Measurements from ENCODE around the gene HADHA. TPM values are rescaled to one million over a fixed set of nuclear protein-coding genes. Genes with fewer than 3 reads are reported as not detected.

The HADHA gene
- polyA plus RNA-seq (2012; rRNA removed), result 64.3 and 69.9 TPM in 2 replicates
- polyA plus RNA-seq (2012; cell fraction: cytosol; rRNA removed), result 70.6 and 71.0 TPM in 2 replicates
- polyA plus RNA-seq (2012; cell fraction: nucleus; rRNA removed), result 57.8 and 66.5 TPM in 2 replicates

DNA sequence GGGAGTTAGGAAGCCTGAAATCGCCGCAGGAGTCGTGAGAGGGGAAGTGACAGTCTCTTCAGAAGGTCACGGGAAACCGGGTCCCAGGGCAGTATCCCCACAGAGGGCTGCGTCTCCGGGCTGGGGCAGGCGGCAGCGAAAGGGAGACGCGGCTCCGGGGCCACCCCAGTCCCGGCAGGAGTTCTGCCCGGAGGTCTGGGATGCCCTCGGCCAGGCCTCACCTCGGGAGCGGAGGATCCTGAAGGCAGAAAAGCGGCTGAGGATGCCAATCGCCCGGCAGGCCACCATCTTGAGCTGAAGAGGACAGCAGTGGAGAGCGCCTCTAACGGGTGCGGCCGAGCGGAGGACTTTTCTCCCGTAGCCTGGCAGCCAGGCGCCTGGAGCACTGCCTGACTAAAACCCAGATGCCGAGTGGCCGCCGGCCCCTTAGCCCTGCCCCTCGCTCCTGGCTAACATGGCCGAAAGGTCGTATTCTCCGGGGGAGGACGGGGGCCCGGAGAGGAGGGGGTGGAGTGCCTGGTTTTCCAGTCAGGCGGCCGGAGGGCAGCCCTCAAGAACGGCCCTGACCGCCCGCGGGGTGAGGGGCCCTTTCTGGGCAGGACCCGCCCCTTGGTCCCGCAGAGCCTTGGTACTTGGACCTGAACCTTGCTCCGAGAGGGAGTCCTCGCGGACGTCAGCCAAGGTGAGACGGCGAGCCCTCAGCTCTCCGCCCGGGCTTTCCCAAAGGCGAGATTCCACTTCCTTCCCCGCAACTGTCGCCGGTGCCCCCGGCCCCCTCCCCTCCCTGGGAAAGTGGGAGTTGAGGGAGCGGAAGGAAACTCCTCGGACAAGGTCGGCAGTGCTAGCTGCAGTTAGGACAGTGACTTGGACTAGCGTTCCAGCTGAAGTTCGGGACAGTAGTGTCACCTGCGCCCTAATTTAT lies at the start of gene HADHA, which contains the start of gene HADHB:
TSS of gene HADHA (minus strand) at position 324 of the 922 bp plus-strand sequence. CDS start at position 288, 36 bp downstream.
TSS of gene HADHB (plus strand) at position 631 of the 922 bp plus-strand sequence. CDS start 9,316 bp downstream, outside the sequence.
- POLR2A ChIA-PET, result no interaction called here
- peaks cover 9% of the 10 kb centered on the region for H3F3A ChIP-seq (replicated peaks; ENCODE audit: insufficient read depth)
- H2AFZ ChIP-seq (ENCODE audit: low read depth), result peak within 1 kb of the TSS; percentile 97
- peak within 1 kb of the TSS; percentile 87 for H3K9ac ChIP-seq
- 3% methylated on average over 46 of the region's 63 CpGs for WGBS (ENCODE audit: low lambda C conversion rate)
- H3K4me3 ChIP-seq (ENCODE audit: low read depth in 2 of 2, low read length in 1 of 2), result peak within 1 kb of the TSS; percentile 83 to 91
- no peaks in the 10 kb centered on the region for H3K9me2 ChIP-seq
- peaks cover 11% of the 10 kb centered on the region; the same call in 1 of the 2 replicates for H4K20me1 ChIP-seq (ENCODE audit: insufficient read depth)
- peak within 1 kb of the TSS; percentile 91 to 98 for H3K27ac ChIP-seq (ENCODE audit: low read depth in 2 of 2, low read length in 1 of 2)
- H3K36me3 ChIP-seq (replicated peaks in 1 of 2; ENCODE audit: control insufficient read depth in 1 of 2, insufficient read depth in 2 of 2, low read length in 1 of 2), result no peaks in the 10 kb centered on the region
- peaks cover 9 to 11% of the 10 kb centered on the region in 2 experiments; a peak in 3 of 4 replicates for H3K4me1 ChIP-seq (ENCODE audit: control insufficient read depth in 1 of 2, insufficient read depth in 2 of 2, low read depth in 1 of 2, low read length in 1 of 2)
- peak within 1 kb of the TSS; percentile 89 for H3K4me2 ChIP-seq
- no peaks in the 10 kb centered on the region for H3K9me3 ChIP-seq
- H3K79me2 ChIP-seq (ENCODE audit: insufficient read depth), result peaks cover 96% of the 10 kb centered on the region
- CTCF ChIA-PET, result interaction anchor here (0.7 to 1.9 kb wide), 9 partner anchors 45 to 501 kb away, joined by 3 to 6 read pairs (median 4); partner anchors contain the start of gene SELENOI
- DNase-seq, result peak; percentile 96
- no peaks in the 10 kb centered on the region for H3K27me3 ChIP-seq (ENCODE audit: insufficient read depth)
- TF ChIP-seq MXI1 (IDR thresholded peaks at IDR 0.05; ENCODE audit: low read depth, low read length) (peak; percentile 65), TAF1 (IDR thresholded peaks at IDR 0.05; ENCODE audit: borderline replicate concordance, low read depth, low read length) (peak; percentile 69; the same call in 1 of the 2 replicates), POLR2AphosphoS5 (IDR thresholded peaks at IDR 0.05; ENCODE audit: low read depth, low read length) (peak; percentile 84), RCOR1 (IDR thresholded peaks at IDR 0.05; ENCODE audit: low read length) (peak; percentile 27; the same call in 1 of the 2 replicates), GABPA (IDR thresholded peaks at IDR 0.05; ENCODE audit: low read depth) (peak; percentile 45; the same call in 1 of the 2 replicates), IRF3 (IDR thresholded peaks at IDR 0.05; ENCODE audit: low read depth, low read length) (no peak), RXRA (IDR thresholded peaks at IDR 0.05; ENCODE audit: borderline replicate concordance, low read depth) (no peak), ELF1 (IDR thresholded peaks at IDR 0.05) (peak; percentile 50; the same call in 1 of the 2 replicates), YY1 (IDR thresholded peaks at IDR 0.05; ENCODE audit: low read depth) (peak; percentile 91), TCF12 (IDR thresholded peaks at IDR 0.05) (0 out of 2 replicates have a peak, but pooled peaks have one; percentile 22), ZBTB33 (IDR thresholded peaks at IDR 0.05; ENCODE audit: borderline replicate concordance, low read depth) (peak; percentile 66; the same call in 1 of the 2 replicates), TEAD4 (IDR thresholded peaks at IDR 0.05; ENCODE audit: borderline replicate concordance, insufficient read depth) (0 out of 2 replicates have a peak, but pooled peaks have one; percentile 5), RFX5 (IDR thresholded peaks at IDR 0.05; ENCODE audit: low read length) (no peak), FOXM1 (IDR thresholded peaks at IDR 0.05; ENCODE audit: low read depth) (no peak), EP300 (IDR thresholded peaks at IDR 0.05; ENCODE audit: borderline replicate concordance in 1 of 2, low read depth in 1 of 2, low read length in 1 of 2) (no peak; a peak in 1 of 4 replicates), NRF1 (IDR thresholded peaks at IDR 0.05; ENCODE audit: low read depth, low read length) (no peak), USF1 (IDR thresholded peaks at IDR 0.05; ENCODE audit: borderline replicate concordance, low read depth) (no peak), SIN3A (IDR thresholded peaks at IDR 0.05; ENCODE audit: borderline replicate concordance, low read depth, low read length) (peak; percentile 18; the same call in 1 of the 2 replicates), CHD2 (IDR thresholded peaks at IDR 0.05; ENCODE audit: low read length, partially characterized antibody) (no peak)
- TF ChIP-seq, protein P1, sequence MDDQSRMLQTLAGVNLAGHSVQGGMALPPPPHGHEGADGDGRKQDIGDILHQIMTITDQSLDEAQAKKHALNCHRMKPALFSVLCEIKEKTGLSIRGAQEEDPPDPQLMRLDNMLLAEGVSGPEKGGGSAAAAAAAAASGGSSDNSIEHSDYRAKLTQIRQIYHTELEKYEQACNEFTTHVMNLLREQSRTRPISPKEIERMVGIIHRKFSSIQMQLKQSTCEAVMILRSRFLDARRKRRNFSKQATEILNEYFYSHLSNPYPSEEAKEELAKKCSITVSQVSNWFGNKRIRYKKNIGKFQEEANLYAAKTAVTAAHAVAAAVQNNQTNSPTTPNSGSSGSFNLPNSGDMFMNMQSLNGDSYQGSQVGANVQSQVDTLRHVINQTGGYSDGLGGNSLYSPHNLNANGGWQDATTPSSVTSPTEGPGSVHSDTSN (IDR thresholded peaks at IDR 0.05), result no peak
- TF ChIP-seq, protein P2, sequence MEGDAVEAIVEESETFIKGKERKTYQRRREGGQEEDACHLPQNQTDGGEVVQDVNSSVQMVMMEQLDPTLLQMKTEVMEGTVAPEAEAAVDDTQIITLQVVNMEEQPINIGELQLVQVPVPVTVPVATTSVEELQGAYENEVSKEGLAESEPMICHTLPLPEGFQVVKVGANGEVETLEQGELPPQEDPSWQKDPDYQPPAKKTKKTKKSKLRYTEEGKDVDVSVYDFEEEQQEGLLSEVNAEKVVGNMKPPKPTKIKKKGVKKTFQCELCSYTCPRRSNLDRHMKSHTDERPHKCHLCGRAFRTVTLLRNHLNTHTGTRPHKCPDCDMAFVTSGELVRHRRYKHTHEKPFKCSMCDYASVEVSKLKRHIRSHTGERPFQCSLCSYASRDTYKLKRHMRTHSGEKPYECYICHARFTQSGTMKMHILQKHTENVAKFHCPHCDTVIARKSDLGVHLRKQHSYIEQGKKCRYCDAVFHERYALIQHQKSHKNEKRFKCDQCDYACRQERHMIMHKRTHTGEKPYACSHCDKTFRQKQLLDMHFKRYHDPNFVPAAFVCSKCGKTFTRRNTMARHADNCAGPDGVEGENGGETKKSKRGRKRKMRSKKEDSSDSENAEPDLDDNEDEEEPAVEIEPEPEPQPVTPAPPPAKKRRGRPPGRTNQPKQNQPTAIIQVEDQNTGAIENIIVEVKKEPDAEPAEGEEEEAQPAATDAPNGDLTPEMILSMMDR (IDR thresholded peaks at IDR 0.05), result peak; percentile 40
- TF ChIP-seq, protein P3, sequence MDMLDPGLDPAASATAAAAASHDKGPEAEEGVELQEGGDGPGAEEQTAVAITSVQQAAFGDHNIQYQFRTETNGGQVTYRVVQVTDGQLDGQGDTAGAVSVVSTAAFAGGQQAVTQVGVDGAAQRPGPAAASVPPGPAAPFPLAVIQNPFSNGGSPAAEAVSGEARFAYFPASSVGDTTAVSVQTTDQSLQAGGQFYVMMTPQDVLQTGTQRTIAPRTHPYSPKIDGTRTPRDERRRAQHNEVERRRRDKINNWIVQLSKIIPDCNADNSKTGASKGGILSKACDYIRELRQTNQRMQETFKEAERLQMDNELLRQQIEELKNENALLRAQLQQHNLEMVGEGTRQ (IDR thresholded peaks at IDR 0.05; ENCODE audit: borderline replicate concordance, low read depth, low read length), result no peak
- TF ChIP-seq, protein P4, sequence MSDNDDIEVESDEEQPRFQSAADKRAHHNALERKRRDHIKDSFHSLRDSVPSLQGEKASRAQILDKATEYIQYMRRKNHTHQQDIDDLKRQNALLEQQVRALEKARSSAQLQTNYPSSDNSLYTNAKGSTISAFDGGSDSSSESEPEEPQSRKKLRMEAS (IDR thresholded peaks at IDR 0.05; ENCODE audit: low read depth), result no peak

Measured in SK-N-SH (cell line).